H9 (cell line): ENCODE results near the gene MEIG1. TPM values are rescaled to one million over a fixed set of nuclear protein-coding genes. Genes with fewer than 3 reads are reported as not detected.
"Not testable (repeated sequence)": the region's sequence is repeated elsewhere in the genome, so short reads cannot be mapped to it uniquely, and the experiment has no call there.

Source experiments
- DNase-seq: peaks from one replicate; pipeline ENCODE4 v3.0.0-alpha.2; 2017
- H2AFZ ChIP-seq: one replicate; pipeline ENCODE4 v1.6.1; 2013; ENCODE audit warnings: mild to moderate bottlenecking, low read length, control low read depth, moderate library complexity
- H2AK5ac ChIP-seq: 2 replicates; pipeline ENCODE4 v1.6.1; 2013; ENCODE audit warnings: low read length, control low read depth, mixed read lengths; ENCODE audit not compliant: insufficient read length
- H2BK120ac ChIP-seq: one replicate; pipeline ENCODE4 v1.6.1; 2013; ENCODE audit warnings: low read depth, mild to moderate bottlenecking, low read length, control low read depth, inconsistent platforms; ENCODE audit not compliant: poor library complexity, severe bottlenecking
- H2BK12ac ChIP-seq: 2 replicates; pipeline ENCODE4 v1.6.1; 2013; ENCODE audit warnings: low read length, control low read depth, mixed read lengths, low read depth; ENCODE audit not compliant: insufficient read length
- H2BK15ac ChIP-seq: 2 replicates; pipeline ENCODE4 v1.6.1; 2013; ENCODE audit warnings: low read depth, low read length, control low read depth
- H2BK20ac ChIP-seq: one replicate; pipeline ENCODE4 v1.6.1; 2013; ENCODE audit warnings: low read depth, mild to moderate bottlenecking, low read length, control low read depth, inconsistent platforms; ENCODE audit not compliant: poor library complexity, severe bottlenecking
- H2BK5ac ChIP-seq: 2 replicates; pipeline ENCODE4 v1.6.1; 2013; ENCODE audit warnings: low read length, control low read depth, mixed read lengths; ENCODE audit not compliant: insufficient read length
- H3K14ac ChIP-seq: 2 replicates; pipeline ENCODE4 v1.6.1; 2013; ENCODE audit warnings: low read length, control low read depth; ENCODE audit not compliant: insufficient read depth
- H3K18ac ChIP-seq: 2 replicates; pipeline ENCODE4 v1.6.1; 2013; ENCODE audit warnings: low read depth, mild to moderate bottlenecking, mixed read lengths, low read length, control low read depth; ENCODE audit not compliant: insufficient read length
- H3K23ac ChIP-seq: 2 replicates; pipeline ENCODE4 v1.6.1; 2013; ENCODE audit warnings: low read length, control low read depth, mixed read lengths, low read depth; ENCODE audit not compliant: insufficient read length
- H3K23me2 ChIP-seq: 2 replicates; pipeline ENCODE4 v1.6.1; 2013; ENCODE audit warnings: low read depth, mild to moderate bottlenecking, mixed read lengths, low read length, control low read depth; ENCODE audit not compliant: insufficient read length, poor library complexity, severe bottlenecking
- H3K27ac ChIP-seq: 2 replicates; pipeline ENCODE4 v1.5.1; 2013; ENCODE audit warnings: low read length, control low read depth, mixed read lengths, low read depth; ENCODE audit not compliant: insufficient read length
- H3K27me3 ChIP-seq: 2 replicates; pipeline ENCODE4 v1.6.1; 2013; ENCODE audit warnings: low read length, control low read depth, inconsistent platforms; ENCODE audit not compliant: insufficient read depth
- H3K4ac ChIP-seq: 2 replicates; pipeline ENCODE4 v1.6.1; 2013; ENCODE audit warnings: low read depth, mild to moderate bottlenecking, control low read depth, inconsistent platforms, low read length, moderate library complexity
- H3K4me1 ChIP-seq: 2 replicates; pipeline ENCODE4 v1.6.1; 2013; ENCODE audit warnings: low read length, control low read depth, inconsistent platforms; ENCODE audit not compliant: insufficient read depth
- H3K4me2 ChIP-seq: 2 replicates; pipeline ENCODE4 v1.6.1; 2013; ENCODE audit warnings: low read length, control low read depth, mixed read lengths; ENCODE audit not compliant: insufficient read length, insufficient read depth
- H3K56ac ChIP-seq: 2 replicates; pipeline ENCODE4 v1.6.1; 2013; ENCODE audit warnings: low read depth, mild to moderate bottlenecking, mixed read lengths, low read length, control low read depth; ENCODE audit not compliant: insufficient read length
- H3K79me1 ChIP-seq: 2 replicates; pipeline ENCODE4 v1.6.1; 2013; ENCODE audit warnings: low read depth, mild to moderate bottlenecking, moderate library complexity, low read length, control low read depth, inconsistent platforms; ENCODE audit not compliant: insufficient read depth, poor library complexity, severe bottlenecking
- H3K79me2 ChIP-seq: 2 replicates; pipeline ENCODE4 v1.6.1; 2013; ENCODE audit warnings: low read length, control low read depth, inconsistent platforms; ENCODE audit not compliant: insufficient read depth
- H3K9ac ChIP-seq: 2 replicates; pipeline ENCODE4 v1.6.1; 2013; ENCODE audit warnings: low read length, control low read depth, mixed read lengths; ENCODE audit not compliant: insufficient read length; ENCODE audit errors: extremely low read depth
- H3K9me3 ChIP-seq: one replicate; pipeline ENCODE4 v1.6.1; 2013; ENCODE audit warnings: low read depth, low read length, inconsistent platforms; ENCODE audit not compliant: control insufficient read depth
- H3T11ph ChIP-seq: one replicate; pipeline ENCODE4 v1.6.1; 2013; ENCODE audit warnings: mild to moderate bottlenecking, low read length, control low read depth, inconsistent platforms
- H4K20me1 ChIP-seq: one replicate; pipeline ENCODE4 v1.6.1; 2013; ENCODE audit not compliant: control insufficient read depth, insufficient read length, insufficient read depth
- H4K5ac ChIP-seq: 2 replicates; pipeline ENCODE4 v1.6.1; 2013; ENCODE audit warnings: low read depth, mild to moderate bottlenecking, mixed read lengths, low read length, control low read depth; ENCODE audit not compliant: insufficient read length
- H4K8ac ChIP-seq: replicated peaks from 2 replicates; pipeline ENCODE4 v1.6.1; 2013; ENCODE audit warnings: low read length, control low read depth, mixed read lengths, low read depth; ENCODE audit not compliant: insufficient read length
- H4K91ac ChIP-seq: 2 replicates; pipeline ENCODE4 v1.6.1; 2013; ENCODE audit warnings: low read depth, mild to moderate bottlenecking, moderate library complexity, mixed read lengths, low read length, control low read depth; ENCODE audit not compliant: insufficient read length
- H3K27ac Mint-ChIP-seq, 3 experiments: 2 replicates in 2 of 3; 3 replicates in 1 of 3; pipeline ENCODE4 v1.8.0; 2020 to 2021; ENCODE audit warnings: mixed read lengths in 3 of 3, mild to moderate bottlenecking in 1 of 3, moderate library complexity in 1 of 3
- H3K27me3 Mint-ChIP-seq: 2 replicates; pipeline ENCODE4 v1.8.0; 2021; ENCODE audit warnings: low read depth, mild to moderate bottlenecking, moderate library complexity, mixed read lengths
- H3K36me3 Mint-ChIP-seq, 3 experiments: 2 replicates in 2 of 3; 3 replicates in 1 of 3; pipeline ENCODE4 v1.8.0; 2020 to 2021; ENCODE audit warnings: low read depth in 3 of 3, mixed read lengths in 3 of 3; ENCODE audit not compliant: insufficient read depth in 1 of 3
- H3K4me1 Mint-ChIP-seq, 2 experiments: 2 replicates each; pipeline ENCODE4 v1.8.0; 2020; ENCODE audit warnings: mixed read lengths in 2 of 2
- H3K4me3 Mint-ChIP-seq, 2 experiments: 2 replicates in 1 of 2; 3 replicates in 1 of 2; pipeline ENCODE4 v1.8.0; 2020 to 2021; ENCODE audit warnings: mild to moderate bottlenecking in 2 of 2, mixed read lengths in 2 of 2, moderate library complexity in 1 of 2
- H3K9me3 Mint-ChIP-seq, 2 experiments: 2 replicates in 1 of 2; 3 replicates in 1 of 2; pipeline ENCODE4 v1.8.0; 2020; ENCODE audit warnings: mild to moderate bottlenecking in 2 of 2, mixed read lengths in 2 of 2, moderate library complexity in 1 of 2
- WGBS: extraction: QIAGEN DNeasy Blood & Tissue Kit; methylation state at CpG from one replicate; pipeline ENCODE4 v1.1.7; 2013; ENCODE audit warnings: missing lambda C conversion rate, low lambda C conversion rate, mixed read lengths; ENCODE audit not compliant: insufficient read length; ENCODE audit errors: extremely low coverage; 5-methylcytosine and 5-hydroxymethylcytosine counted together
- total RNA-seq: library from RNA; stranded (reverse); gene quantifications from 2 replicates; pipeline ENCODE4 v1.2.1, GENCODE V29; 2021
- TF ChIP-seq, protein P1 (sequence below): fragments of 200-600 bp; sonication (generic); conservative IDR thresholded peaks from 3 replicates; pipeline ENCODE4 v1.8.0; 2021; ENCODE audit warnings: antibody characterized with exemption, mild to moderate bottlenecking

The MEIG1 gene
- total RNA-seq, 1 experiment from 2014 or later: 0.72 TPM

DNA sequence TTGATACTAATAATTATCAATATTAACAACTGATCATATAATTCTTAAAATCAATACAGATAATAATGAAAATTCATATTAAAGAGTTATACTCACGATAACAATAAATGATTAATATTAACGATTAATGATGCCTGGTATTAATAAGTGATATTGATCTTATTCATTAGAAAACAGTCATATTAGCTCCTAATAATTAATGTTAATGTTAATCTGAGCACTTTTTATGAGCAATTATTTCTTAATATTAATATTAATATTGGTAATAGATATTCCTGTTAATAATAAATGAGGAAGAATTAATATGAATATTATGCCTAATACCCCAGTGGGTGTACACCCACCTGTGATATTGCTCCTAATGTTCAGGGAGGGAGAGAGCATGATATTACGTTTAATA is 23.6 kb downstream of the MEIG1 start:
- Histone ChIP-seq H3K79me1 (no peaks in the 10 kb centered on the region), H3K27ac (no peak overlapping the region), H3K23me2 (no peaks in the 10 kb centered on the region), H3K14ac (no peak overlapping the region), H3K4ac (no peak overlapping the region), H3K9ac (no peak overlapping the region), H3K4me2 (no peak overlapping the region), H3K23ac (no peak overlapping the region), H4K91ac (no peak overlapping the region), H2BK20ac (no peak overlapping the region), H3T11ph (no peak overlapping the region), H3K27me3 (no peaks in the 10 kb centered on the region), H4K8ac (no peak overlapping the region), H4K5ac (no peak overlapping the region), H2BK12ac (no peak overlapping the region), H3K9me3 (no peaks in the 10 kb centered on the region), H2BK5ac (no peak overlapping the region), H2BK120ac (no peak overlapping the region), H3K79me2 (no peaks in the 10 kb centered on the region), H2AFZ (no peak overlapping the region), H2AK5ac (no peak overlapping the region), H3K56ac (no peak overlapping the region), H3K18ac (no peak overlapping the region), H4K20me1 (no peaks in the 10 kb centered on the region), H2BK15ac (no peak overlapping the region), H3K4me1 (no peaks in the 10 kb centered on the region)
- no peak overlapping the region for H3K27ac Mint-ChIP-seq
- H3K27me3 Mint-ChIP-seq: peaks cover 5% of the 10 kb centered on the region; the same call in 1 of the 2 replicates
- no peaks in the 10 kb centered on the region for H3K36me3 Mint-ChIP-seq
- no peaks in the 10 kb centered on the region for H3K4me1 Mint-ChIP-seq
- WGBS: no CpG with 5 or more reads among the region's 3 CpGs
- TF ChIP-seq, protein P1, sequence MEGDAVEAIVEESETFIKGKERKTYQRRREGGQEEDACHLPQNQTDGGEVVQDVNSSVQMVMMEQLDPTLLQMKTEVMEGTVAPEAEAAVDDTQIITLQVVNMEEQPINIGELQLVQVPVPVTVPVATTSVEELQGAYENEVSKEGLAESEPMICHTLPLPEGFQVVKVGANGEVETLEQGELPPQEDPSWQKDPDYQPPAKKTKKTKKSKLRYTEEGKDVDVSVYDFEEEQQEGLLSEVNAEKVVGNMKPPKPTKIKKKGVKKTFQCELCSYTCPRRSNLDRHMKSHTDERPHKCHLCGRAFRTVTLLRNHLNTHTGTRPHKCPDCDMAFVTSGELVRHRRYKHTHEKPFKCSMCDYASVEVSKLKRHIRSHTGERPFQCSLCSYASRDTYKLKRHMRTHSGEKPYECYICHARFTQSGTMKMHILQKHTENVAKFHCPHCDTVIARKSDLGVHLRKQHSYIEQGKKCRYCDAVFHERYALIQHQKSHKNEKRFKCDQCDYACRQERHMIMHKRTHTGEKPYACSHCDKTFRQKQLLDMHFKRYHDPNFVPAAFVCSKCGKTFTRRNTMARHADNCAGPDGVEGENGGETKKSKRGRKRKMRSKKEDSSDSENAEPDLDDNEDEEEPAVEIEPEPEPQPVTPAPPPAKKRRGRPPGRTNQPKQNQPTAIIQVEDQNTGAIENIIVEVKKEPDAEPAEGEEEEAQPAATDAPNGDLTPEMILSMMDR: no peak
- no peaks in the 10 kb centered on the region for H3K9me3 Mint-ChIP-seq
- no peak for DNase-seq
- H3K4me3 Mint-ChIP-seq: no peak overlapping the region

- H3K36me3 Mint-ChIP-seq, H2AK5ac ChIP-seq, H3K4me2 ChIP-seq, H3K4ac ChIP-seq, H3K4me3 Mint-ChIP-seq, H2BK15ac ChIP-seq, H2BK5ac ChIP-seq, H2BK20ac ChIP-seq, H3K27me3 ChIP-seq, H3K9ac ChIP-seq, DNase-seq, H3K4me1 ChIP-seq, H3K9me3 ChIP-seq, H3K79me1 ChIP-seq, H3K9me3 Mint-ChIP-seq, H4K8ac ChIP-seq, H3K27me3 Mint-ChIP-seq, H2BK12ac ChIP-seq, H3K18ac ChIP-seq, H4K5ac ChIP-seq, H3K23me2 ChIP-seq, H4K20me1 ChIP-seq, H3K27ac Mint-ChIP-seq, H3K23ac ChIP-seq, H2BK120ac ChIP-seq, H4K91ac ChIP-seq, H2AFZ ChIP-seq, H3K56ac ChIP-seq, H3K79me2 ChIP-seq, H3K27ac ChIP-seq, H3T11ph ChIP-seq, H3K14ac ChIP-seq: not testable (repeated sequence)
- WGBS: no CpG with 5 or more reads among the region's 6 CpGs
- H3K4me1 Mint-ChIP-seq: peaks cover 13% of the 10 kb centered on the region in 2 experiments
Observed at GRCh38 chr10:14989552-14989951, 30.4 kb downstream of the MEIG1 start.
